NCI-H524 (cell line): ENCODE data around the gene DELE1.
"Not testable (repeated sequence)": the region's sequence is repeated elsewhere in the genome, so short reads cannot be mapped to it uniquely, and the experiment has no call there.

ENCODE experiments used
- DNase-seq, 2 experiments: peaks; one replicate each; lab custom pipeline; 2025; lab: John Stamatoyannopoulos, UW

DELE1 gene

DNA sequence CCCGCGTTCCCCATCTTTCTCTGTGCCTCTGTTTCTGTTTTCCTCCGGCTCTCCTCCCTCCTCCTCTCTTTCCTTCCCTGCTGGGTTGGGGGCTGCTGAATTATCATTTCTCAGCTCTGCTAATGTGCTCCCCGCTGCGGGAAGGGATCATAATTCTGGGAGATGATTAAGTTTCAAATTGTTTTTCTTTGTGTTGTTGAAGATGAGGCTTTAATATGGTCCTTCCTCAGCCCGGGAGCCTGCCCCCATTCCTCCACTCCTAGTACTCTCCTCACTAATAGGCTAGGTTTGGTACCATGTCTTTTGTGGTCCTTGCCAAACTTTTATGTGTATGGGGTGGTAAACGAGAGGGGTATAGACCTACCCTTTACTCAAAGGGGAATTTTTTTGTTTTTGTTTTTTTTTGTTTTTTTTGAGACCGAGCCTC lies 39.8 kb upstream of the DELE1 start:
- no peak for DNase-seq

DNA sequence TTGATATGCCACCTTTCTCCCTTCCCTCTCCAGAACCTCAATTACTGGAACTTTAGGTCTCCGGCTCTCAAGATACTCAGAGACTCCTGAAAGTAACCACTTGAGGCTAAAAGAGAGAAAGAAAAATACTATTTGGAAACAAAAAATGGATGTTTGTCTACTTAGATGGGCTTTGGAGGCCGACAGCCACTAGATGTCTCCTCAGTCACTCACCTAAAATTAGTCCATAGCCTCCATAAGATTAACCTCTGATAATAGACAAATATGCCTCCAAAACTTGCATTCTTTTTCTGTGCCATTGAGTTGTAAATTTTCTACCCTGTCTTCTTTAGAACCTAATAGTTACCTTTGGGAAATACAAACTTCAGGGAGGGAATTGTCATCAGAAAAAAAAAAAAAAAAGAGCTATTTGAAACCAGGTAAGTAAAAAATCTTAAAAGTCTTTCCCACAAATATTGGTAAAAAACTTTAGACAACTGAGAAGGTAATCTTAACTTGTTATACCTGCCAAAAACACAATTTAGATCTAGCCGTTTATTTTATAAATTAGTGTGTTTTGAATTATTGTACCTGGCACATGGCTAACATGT lies 34.3 kb upstream of the DELE1 start:
- no peak for DNase-seq

DNA sequence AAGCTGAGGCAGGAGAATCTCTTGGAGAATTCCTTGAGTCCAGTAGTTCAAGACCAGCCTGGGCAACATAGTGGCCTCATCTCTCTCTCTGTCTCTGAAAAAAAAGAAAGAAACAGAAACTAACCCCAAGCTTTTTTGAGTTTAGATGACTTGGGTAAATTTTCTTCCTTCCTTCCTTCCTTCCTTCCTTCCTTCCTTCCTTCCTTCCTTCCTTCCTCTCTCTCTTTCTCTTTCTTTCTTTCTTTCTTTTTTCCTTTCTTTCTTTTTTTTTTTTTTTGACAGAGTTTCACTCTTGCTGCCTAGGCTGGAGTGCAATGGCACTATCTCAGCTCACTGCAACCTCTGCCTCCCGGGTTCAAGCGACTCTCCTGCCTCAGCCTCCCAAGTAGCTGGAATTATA lies 33.2 kb upstream of the DELE1 start:
- DNase-seq, result not testable (repeated sequence)

DNA sequence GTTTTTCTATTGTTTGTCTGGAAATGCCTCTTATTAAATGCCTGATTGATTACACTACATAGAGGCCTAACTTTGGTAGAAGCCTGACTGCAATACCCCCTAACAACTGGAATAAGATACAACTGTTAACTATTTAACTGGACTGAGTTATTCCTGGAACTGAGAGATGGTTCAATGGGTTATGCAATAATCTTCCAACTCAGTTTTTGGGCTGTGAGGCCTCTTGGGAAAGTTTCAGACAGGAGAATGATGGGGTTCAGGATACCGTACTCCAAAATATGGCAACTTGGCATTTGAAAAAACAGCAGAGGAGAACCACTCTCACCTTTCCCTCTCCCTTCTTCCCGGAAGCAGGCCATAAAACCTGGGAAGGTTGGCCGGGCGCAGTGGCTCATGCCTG lies 26.2 kb upstream of the DELE1 start:
- no peak for DNase-seq

DNA sequence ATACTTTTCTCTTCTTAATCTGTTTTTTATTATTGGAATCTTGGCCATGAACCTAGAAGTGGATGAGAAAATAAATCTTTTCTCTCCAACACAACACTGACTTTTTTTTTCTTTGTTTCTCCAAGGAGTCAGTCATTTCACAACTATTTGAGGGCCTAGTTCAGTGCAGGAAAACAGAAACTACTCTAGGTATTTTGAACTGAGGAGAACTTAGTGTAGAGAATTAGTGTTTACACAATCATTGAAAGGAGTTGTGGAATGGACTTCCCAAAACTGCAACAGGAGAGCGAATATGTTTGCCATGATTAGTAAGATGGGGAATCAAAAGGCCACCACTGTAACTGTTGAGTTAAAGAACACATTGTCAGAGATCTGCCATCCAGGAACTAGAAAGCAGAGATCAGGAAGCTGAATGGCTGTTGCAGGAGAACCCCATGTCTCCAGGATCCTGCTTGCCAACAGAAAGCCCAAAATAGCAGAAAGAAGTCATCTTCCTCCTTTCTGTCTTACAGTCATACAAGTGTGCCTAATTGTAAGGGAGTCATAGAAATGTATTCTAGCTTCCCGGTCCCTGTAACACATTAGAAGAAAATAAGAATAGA lies 25.1 kb upstream of the DELE1 start:
- no peak for DNase-seq

DNA sequence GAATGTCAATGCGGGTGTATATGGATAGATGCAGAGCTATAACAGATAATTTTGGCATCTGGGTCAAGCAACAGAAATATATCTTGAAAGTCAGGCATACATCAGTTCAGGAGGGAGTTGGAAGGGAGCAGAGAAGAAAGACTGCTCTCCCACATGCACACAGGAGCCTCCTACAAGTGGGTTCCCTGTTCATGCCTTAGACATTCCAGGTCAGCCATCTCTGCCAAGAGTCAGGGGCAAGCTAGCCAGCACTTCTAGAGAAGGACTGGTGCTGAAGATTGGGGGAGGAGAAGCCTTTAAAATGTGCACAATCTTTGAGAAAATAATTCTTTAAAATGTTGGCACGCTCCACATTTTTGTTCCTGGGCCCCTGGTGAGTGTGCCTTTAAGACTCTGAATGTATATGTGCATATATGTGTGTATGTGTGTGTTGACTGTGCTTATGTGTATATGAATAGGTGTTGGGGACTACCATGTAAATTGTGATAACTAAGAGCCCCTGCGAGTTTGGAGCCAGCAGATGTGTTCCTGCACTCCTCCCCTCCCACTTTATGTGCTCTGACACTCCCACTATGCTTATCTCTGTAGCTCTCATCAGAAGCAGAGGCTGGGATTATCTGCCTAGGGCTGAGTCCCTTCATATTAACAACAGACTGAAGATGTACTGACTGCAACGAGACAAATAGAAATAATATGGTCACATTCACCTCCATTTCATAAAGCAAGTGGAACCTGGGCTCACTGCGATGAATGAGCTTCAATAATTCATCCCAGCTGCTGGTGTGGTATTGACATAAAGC lies 21.5 kb upstream of the DELE1 start:
- DNase-seq, result no peak

DNA sequence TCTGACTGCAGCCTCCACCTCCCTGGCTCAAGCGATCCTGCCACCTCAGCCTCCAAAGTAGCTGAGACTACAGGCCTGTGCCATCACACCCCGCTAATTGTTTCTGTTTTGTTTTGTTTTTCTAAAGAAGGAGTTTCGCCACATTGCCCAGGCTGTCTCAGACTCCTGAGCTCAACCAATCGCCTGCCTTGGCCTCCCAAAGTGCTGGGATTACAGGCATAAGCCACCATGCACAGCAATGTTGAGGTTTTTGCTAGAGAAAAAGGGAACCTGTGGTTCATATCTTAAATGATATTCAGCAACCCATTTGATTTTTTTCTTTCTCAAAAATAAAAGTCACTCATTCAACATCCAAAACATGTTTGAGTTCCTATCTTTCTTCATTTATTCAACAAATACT lies 20.4 kb upstream of the DELE1 start:
- DNase-seq, result no peak

DNA sequence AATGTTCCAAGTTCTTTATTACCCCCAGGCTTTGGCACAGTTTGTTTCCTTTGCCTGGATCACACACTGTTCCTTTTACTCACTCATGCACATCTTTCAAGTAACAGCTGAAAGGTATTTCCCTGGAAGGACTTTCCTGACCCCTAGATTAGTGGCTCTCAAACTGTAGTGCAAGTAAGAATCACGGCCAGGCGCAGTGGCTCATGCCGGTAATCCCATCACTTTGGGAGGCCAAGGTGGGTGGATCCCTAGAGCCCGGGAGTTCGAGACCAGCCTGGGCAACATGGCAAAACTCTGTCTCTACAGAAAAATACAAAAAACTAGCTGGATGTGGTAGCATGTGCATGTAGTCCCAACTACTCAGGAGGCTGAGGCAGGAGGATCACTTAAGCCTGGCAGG lies 19.1 kb upstream of the DELE1 start:
- no peak for DNase-seq

DNA sequence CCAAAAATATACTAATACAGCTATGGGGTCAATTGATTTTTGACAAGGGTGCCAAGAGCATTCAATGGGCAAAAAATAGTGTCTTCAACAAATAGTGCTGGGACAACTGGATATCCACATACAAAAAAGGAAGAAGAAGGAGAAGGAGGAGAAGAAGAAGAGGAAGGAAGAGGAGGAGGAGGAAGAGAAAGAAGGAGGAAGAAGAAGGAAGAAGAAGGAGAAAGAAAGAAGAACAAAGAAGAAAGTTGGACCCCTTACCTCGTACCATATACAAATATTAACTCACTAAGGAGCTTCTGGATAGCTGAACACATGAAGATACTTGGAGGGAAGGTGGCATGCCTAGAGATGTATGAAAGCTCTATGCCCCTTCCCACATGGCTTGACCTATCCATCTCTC lies 17.2 kb upstream of the DELE1 start:
- DNase-seq, result no peak

DNA sequence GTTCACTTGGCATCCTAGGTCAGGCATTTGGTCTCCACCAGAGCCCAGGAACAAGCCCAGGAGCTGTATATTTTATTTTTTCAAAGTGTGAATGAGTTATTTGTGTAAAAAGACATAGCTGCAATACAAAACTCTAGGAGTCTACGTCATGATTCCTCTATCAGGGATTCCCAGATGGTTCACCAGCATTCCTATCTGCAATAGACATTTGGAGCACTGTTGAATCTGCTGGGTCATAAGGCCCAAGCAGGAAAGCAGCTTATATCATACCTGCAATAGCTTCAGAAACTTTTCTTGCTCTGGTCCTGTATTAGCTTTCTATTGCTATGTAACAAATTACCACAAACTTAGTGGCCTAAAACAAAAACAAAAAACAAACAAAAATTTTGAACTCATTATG lies 16.7 kb upstream of the DELE1 start:
- no peak for DNase-seq

DNA sequence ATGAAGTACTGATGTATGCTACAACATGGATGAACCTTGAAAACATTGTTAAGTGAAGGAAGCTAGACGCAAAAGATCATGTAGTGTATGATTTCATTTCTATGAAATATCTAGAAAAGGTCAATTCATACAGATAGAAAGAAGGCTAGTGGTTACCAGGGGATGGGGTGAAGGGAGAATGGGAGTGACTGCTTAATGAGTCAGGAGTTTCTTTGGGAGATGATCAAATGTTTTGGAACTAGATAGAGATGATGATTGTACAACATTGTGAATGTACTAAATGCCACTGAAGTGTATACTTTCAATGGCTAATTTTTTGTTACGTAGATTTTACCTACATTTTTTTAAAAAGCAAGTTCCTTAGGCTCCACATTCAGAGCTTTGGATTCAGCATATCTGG lies 14.9 kb upstream of the DELE1 start:
- DNase-seq, result no peak

DNA sequence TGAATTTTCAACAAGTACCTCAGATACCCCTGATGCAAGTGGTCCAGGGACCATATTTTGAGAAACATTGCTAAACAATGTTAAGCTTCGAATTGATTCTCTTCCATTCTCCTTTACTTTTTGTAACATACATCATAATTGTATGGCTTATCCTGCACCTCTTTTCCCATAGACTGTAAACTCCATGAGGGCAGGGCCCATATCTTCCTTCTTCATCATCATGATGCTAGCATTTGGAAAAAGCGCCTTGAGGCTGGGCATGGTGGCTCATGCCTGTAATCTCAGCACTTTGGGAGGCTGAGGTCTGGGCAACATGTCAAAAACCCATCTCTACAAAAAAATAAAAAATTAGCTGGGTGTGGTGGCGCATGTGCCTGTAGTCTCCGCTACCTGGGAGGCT lies 14.5 kb upstream of the DELE1 start:
- DNase-seq, result no peak

DNA sequence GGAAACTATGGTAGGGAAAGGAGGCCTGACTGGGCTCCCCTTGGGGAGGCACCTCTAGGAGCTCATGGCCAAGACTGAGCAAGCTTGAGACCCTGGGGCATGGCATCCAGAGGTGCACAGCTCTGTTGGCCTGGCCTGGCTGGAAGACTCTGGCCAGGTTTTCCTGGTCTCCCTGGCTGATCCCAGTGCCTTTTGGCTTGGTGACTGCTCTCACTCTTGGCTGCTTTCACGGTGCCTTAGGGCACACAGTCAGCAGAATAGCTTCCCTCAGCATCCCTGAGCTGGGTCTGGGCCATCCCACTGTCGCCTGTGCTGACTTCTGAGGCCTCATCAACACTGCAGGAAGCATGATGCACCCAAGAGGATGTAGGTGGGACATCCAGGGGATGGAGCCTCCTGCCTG lies 13.4 kb upstream of the DELE1 start:
- no peak for DNase-seq

DNA sequence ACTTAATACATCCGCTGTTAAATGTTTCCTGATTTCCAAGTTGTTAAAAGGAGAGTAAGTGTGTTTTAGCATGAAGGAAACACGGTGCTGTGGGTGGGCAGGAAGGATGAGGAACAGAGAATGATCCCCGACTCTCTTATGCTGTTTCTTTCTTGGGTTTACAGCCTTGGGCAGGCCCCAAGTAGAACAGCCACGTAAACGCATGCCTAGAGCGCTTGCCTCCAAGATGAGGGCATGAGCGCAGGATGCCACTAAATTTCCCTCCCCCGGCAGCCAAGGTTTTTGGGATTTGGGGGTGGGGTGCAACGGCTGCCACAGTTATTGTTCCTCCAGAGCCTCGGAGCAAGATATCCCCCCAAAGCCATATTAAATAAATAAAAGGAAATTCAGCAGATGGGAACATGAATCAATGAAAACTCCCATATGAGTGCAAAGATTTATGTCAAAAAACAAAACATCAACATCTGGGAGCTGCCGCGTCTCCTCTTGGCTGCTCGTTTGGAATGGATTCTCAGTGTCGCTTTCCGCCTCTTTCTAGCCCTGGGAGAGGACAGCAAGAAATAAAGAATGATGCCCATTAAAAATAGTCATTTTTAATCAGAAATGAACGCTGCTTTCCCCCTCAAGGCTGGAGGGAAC lies 10.0 kb upstream of the DELE1 start:
- peak in 1 of 2 experiments; percentile 22 for DNase-seq

DNA sequence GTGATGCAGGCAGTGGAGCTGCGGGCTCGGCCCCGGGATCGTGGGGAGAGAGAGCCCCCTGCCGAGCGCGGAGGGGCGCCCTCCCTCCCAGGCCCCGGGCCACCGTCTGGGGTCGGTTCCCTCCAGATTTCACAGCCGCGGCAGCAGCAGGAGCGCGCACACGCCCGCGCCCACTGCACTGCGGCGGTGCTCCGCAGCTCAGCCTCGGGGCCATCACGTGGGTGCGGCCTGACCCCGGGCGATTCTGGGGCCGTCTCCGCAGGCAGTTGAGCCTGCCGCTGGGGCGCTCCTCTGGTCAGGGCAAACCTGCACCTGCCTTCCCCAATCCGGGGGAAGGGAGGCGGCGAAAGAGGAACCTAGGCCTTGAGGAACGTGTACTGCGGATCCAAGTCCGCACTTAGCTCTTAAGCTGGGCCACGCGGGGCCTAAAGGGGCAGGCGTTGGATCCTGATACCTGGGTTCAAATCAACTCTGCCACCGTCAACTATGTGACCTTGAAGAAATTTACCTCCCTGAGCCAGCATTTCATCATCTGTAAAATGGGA lies 9.4 kb upstream of the DELE1 start:
- peak; percentile 17 to 66 for DNase-seq

DNA sequence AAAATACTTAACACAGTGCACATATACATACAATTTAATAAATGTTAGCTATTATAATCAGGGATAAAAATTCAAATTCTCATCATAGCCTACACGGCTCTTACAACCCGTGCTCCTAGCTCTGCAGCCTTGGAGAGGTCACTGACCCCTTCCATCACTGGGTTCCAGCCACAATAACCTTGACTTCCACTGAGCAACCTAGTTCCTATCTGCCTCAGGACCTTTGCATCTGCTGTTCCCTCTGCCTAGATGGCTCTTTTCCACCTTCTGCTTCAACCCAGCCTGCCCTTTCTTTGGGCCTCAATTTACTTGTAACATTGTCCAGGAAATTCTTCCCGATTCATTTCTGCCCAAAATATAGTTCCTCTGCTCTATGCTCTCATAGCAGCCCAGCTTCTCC lies 8.9 kb upstream of the DELE1 start:
- DNase-seq, result no peak

DNA sequence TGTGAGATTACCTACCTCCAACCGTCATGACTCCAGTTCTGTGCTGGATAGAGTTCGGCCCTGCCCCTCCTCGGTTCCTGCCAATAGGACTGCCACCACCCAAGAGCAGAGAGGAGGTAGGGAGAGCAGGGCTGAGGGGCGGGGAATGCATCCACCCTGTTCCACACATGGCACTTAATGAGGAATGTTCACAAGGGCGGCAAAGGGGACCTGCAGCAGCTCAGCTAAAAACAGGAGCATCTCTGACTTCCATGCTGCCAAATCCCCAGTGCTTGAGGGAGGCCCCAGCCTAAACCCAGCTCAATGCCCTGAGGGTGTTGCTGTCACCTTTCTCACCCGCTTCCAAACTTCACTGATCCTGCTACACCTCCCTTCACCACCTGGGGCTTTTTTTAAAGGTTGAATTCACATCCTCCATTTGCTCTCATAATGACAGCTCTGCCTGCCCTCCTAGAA lies 7.8 kb upstream of the DELE1 start:
- no peak for DNase-seq

DNA sequence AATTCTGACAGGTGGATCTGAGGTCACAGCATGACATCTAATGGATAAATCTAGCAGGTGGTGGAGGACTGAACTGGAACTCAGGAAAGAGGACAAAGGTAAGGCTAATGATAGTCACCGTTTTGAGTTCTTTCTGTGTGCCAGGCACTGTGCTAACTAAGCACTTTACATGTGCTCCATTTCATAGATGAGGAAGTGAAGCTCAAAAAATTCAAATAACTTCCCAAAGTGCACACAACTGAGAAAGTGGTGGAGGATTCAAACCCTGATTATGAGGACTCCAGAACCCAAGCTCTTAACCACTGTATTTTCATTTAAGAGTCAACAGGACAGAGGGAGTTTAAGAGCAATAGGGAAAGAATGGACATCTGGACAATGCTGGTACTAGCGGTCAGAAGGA lies 7.1 kb upstream of the DELE1 start:
- no peak for DNase-seq

DNA sequence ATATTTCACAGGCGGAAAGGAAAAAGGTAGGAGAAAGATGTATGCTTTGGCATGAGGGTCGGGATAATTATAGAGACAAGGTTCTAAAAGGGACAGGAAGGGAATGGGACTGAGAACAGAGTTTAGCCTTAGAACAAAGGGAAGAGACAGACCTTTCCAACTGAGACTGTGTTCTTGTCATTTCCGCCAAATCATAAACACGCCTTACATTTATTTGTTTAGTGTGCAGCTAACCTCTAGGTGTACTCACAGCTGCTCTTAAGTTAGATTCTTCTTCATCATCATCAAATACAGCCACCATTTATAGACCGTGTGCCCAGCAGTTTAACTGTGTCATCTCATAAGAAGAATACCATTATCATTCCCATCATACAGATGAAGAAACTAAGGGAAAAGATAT lies 5.9 kb upstream of the DELE1 start:
- DNase-seq, result no peak

DNA sequence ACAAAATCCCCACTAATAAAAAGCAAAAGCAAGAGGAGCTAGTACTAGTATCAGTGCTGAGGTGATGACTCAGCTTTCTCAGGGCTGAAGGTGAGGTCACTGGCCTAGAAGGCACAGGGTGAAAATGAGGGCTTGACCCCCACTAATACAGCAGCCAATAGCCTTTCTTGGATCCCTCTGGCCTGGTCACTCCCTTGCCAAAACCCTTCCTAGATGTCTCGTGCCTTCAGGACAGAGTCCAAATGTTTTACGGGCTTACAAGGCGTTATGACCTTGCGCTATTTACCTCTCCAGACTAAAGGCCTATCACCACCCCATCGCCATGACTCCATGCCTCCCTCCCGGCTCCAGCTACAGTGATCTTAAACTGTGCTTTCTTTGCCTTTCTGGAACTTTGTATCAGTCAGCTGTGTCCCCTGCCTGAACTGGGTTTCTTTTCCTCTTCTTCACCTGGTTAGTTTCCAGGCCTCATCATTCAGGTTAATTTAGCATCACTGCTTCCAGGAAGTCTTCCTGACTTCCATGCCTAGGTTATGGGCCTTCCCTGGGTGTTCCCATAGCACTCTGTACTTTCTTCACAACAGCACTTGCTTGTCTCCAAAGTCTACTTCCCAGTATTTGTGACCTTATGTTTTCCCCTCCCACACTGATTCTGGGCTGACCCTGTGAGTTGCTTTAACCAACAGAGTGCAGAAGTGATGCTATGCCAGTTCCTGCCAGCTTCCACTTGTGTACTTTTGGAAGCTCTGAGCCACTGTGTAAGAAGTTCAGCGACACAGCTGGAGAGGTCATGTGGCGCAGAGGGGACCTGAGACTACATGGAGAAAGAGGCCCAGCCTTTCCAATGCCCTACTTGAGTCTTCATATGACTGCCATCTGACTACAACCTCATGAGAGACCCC lies 4.2 kb upstream of the DELE1 start:
- no peak for DNase-seq

DNA sequence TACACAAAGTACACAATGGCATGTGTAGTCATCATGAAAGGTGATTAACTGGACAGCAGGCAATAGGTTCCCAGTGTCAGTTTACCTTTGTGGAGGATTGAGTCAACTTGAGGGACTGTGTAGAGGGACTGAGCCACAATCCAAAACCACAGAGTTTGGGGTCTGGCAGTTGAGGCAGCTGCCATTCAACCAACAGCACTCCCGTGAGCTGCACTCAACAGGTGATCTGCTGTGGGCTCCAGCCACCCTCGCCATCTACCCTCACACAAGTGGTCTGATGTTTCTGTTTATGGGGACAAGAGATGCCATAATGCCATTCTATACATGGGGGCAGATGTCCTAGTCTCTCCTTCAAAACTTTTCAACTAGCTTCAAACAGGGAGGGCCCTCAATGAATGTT lies 2.9 kb upstream of the DELE1 start:
- DNase-seq, result no peak
